H9 (cell line): ENCODE measurements around the gene IVL. TPM values are rescaled to one million over a fixed set of nuclear protein-coding genes. Genes with fewer than 3 reads are reported as not detected.

Experiments
- DNase-seq: peaks from one replicate; pipeline ENCODE4 v3.0.0-alpha.2; 2017
- H2AFZ ChIP-seq: one replicate; pipeline ENCODE4 v1.6.1; 2013; ENCODE audit warnings: mild to moderate bottlenecking, low read length, control low read depth, moderate library complexity
- H2AK5ac ChIP-seq: 2 replicates; pipeline ENCODE4 v1.6.1; 2013; ENCODE audit warnings: low read length, control low read depth, mixed read lengths; ENCODE audit not compliant: insufficient read length
- H2BK120ac ChIP-seq: one replicate; pipeline ENCODE4 v1.6.1; 2013; ENCODE audit warnings: low read depth, mild to moderate bottlenecking, low read length, control low read depth, inconsistent platforms; ENCODE audit not compliant: poor library complexity, severe bottlenecking
- H2BK12ac ChIP-seq: 2 replicates; pipeline ENCODE4 v1.6.1; 2013; ENCODE audit warnings: low read length, control low read depth, mixed read lengths, low read depth; ENCODE audit not compliant: insufficient read length
- H2BK15ac ChIP-seq: 2 replicates; pipeline ENCODE4 v1.6.1; 2013; ENCODE audit warnings: low read depth, low read length, control low read depth
- H2BK20ac ChIP-seq: one replicate; pipeline ENCODE4 v1.6.1; 2013; ENCODE audit warnings: low read depth, mild to moderate bottlenecking, low read length, control low read depth, inconsistent platforms; ENCODE audit not compliant: poor library complexity, severe bottlenecking
- H2BK5ac ChIP-seq: 2 replicates; pipeline ENCODE4 v1.6.1; 2013; ENCODE audit warnings: low read length, control low read depth, mixed read lengths; ENCODE audit not compliant: insufficient read length
- H3K14ac ChIP-seq: 2 replicates; pipeline ENCODE4 v1.6.1; 2013; ENCODE audit warnings: low read length, control low read depth; ENCODE audit not compliant: insufficient read depth
- H3K18ac ChIP-seq: 2 replicates; pipeline ENCODE4 v1.6.1; 2013; ENCODE audit warnings: low read depth, mild to moderate bottlenecking, mixed read lengths, low read length, control low read depth; ENCODE audit not compliant: insufficient read length
- H3K23ac ChIP-seq: 2 replicates; pipeline ENCODE4 v1.6.1; 2013; ENCODE audit warnings: low read length, control low read depth, mixed read lengths, low read depth; ENCODE audit not compliant: insufficient read length
- H3K23me2 ChIP-seq: 2 replicates; pipeline ENCODE4 v1.6.1; 2013; ENCODE audit warnings: low read depth, mild to moderate bottlenecking, mixed read lengths, low read length, control low read depth; ENCODE audit not compliant: insufficient read length, poor library complexity, severe bottlenecking
- H3K27ac ChIP-seq: 2 replicates; pipeline ENCODE4 v1.5.1; 2013; ENCODE audit warnings: low read length, control low read depth, mixed read lengths, low read depth; ENCODE audit not compliant: insufficient read length
- H3K27me3 ChIP-seq: 2 replicates; pipeline ENCODE4 v1.6.1; 2013; ENCODE audit warnings: low read length, control low read depth, inconsistent platforms; ENCODE audit not compliant: insufficient read depth
- H3K4ac ChIP-seq: 2 replicates; pipeline ENCODE4 v1.6.1; 2013; ENCODE audit warnings: low read depth, mild to moderate bottlenecking, control low read depth, inconsistent platforms, low read length, moderate library complexity
- H3K4me1 ChIP-seq: 2 replicates; pipeline ENCODE4 v1.6.1; 2013; ENCODE audit warnings: low read length, control low read depth, inconsistent platforms; ENCODE audit not compliant: insufficient read depth
- H3K4me2 ChIP-seq: 2 replicates; pipeline ENCODE4 v1.6.1; 2013; ENCODE audit warnings: low read length, control low read depth, mixed read lengths; ENCODE audit not compliant: insufficient read length, insufficient read depth
- H3K56ac ChIP-seq: 2 replicates; pipeline ENCODE4 v1.6.1; 2013; ENCODE audit warnings: low read depth, mild to moderate bottlenecking, mixed read lengths, low read length, control low read depth; ENCODE audit not compliant: insufficient read length
- H3K79me1 ChIP-seq: 2 replicates; pipeline ENCODE4 v1.6.1; 2013; ENCODE audit warnings: low read depth, mild to moderate bottlenecking, moderate library complexity, low read length, control low read depth, inconsistent platforms; ENCODE audit not compliant: insufficient read depth, poor library complexity, severe bottlenecking
- H3K79me2 ChIP-seq: 2 replicates; pipeline ENCODE4 v1.6.1; 2013; ENCODE audit warnings: low read length, control low read depth, inconsistent platforms; ENCODE audit not compliant: insufficient read depth
- H3K9ac ChIP-seq: 2 replicates; pipeline ENCODE4 v1.6.1; 2013; ENCODE audit warnings: low read length, control low read depth, mixed read lengths; ENCODE audit not compliant: insufficient read length; ENCODE audit errors: extremely low read depth
- H3K9me3 ChIP-seq: one replicate; pipeline ENCODE4 v1.6.1; 2013; ENCODE audit warnings: low read depth, low read length, inconsistent platforms; ENCODE audit not compliant: control insufficient read depth
- H3T11ph ChIP-seq: one replicate; pipeline ENCODE4 v1.6.1; 2013; ENCODE audit warnings: mild to moderate bottlenecking, low read length, control low read depth, inconsistent platforms
- H4K20me1 ChIP-seq: one replicate; pipeline ENCODE4 v1.6.1; 2013; ENCODE audit not compliant: control insufficient read depth, insufficient read length, insufficient read depth
- H4K5ac ChIP-seq: 2 replicates; pipeline ENCODE4 v1.6.1; 2013; ENCODE audit warnings: low read depth, mild to moderate bottlenecking, mixed read lengths, low read length, control low read depth; ENCODE audit not compliant: insufficient read length
- H4K8ac ChIP-seq: replicated peaks from 2 replicates; pipeline ENCODE4 v1.6.1; 2013; ENCODE audit warnings: low read length, control low read depth, mixed read lengths, low read depth; ENCODE audit not compliant: insufficient read length
- H4K91ac ChIP-seq: 2 replicates; pipeline ENCODE4 v1.6.1; 2013; ENCODE audit warnings: low read depth, mild to moderate bottlenecking, moderate library complexity, mixed read lengths, low read length, control low read depth; ENCODE audit not compliant: insufficient read length
- H3K27ac Mint-ChIP-seq, 3 experiments: 2 replicates in 2 of 3; 3 replicates in 1 of 3; pipeline ENCODE4 v1.8.0; 2020 to 2021; ENCODE audit warnings: mixed read lengths in 3 of 3, mild to moderate bottlenecking in 1 of 3, moderate library complexity in 1 of 3
- H3K27me3 Mint-ChIP-seq: 2 replicates; pipeline ENCODE4 v1.8.0; 2021; ENCODE audit warnings: low read depth, mild to moderate bottlenecking, moderate library complexity, mixed read lengths
- H3K36me3 Mint-ChIP-seq, 3 experiments: 2 replicates in 2 of 3; 3 replicates in 1 of 3; pipeline ENCODE4 v1.8.0; 2020 to 2021; ENCODE audit warnings: low read depth in 3 of 3, mixed read lengths in 3 of 3; ENCODE audit not compliant: insufficient read depth in 1 of 3
- H3K4me1 Mint-ChIP-seq, 2 experiments: 2 replicates each; pipeline ENCODE4 v1.8.0; 2020; ENCODE audit warnings: mixed read lengths in 2 of 2
- H3K4me3 Mint-ChIP-seq, 2 experiments: 2 replicates in 1 of 2; 3 replicates in 1 of 2; pipeline ENCODE4 v1.8.0; 2020 to 2021; ENCODE audit warnings: mild to moderate bottlenecking in 2 of 2, mixed read lengths in 2 of 2, moderate library complexity in 1 of 2
- H3K9me3 Mint-ChIP-seq, 2 experiments: 2 replicates in 1 of 2; 3 replicates in 1 of 2; pipeline ENCODE4 v1.8.0; 2020; ENCODE audit warnings: mild to moderate bottlenecking in 2 of 2, mixed read lengths in 2 of 2, moderate library complexity in 1 of 2
- WGBS: extraction: QIAGEN DNeasy Blood & Tissue Kit; methylation state at CpG from one replicate; pipeline ENCODE4 v1.1.7; 2013; ENCODE audit warnings: missing lambda C conversion rate, low lambda C conversion rate, mixed read lengths; ENCODE audit not compliant: insufficient read length; ENCODE audit errors: extremely low coverage; 5-methylcytosine and 5-hydroxymethylcytosine counted together
- total RNA-seq: library from RNA; stranded (reverse); gene quantifications from 2 replicates; pipeline ENCODE4 v1.2.1, GENCODE V29; 2021
- TF ChIP-seq, protein P1 (sequence below): fragments of 200-600 bp; sonication (generic); conservative IDR thresholded peaks from 3 replicates; pipeline ENCODE4 v1.8.0; 2021; ENCODE audit warnings: antibody characterized with exemption, mild to moderate bottlenecking

Gene IVL
- total RNA-seq, 1 experiment from 2014 or later: not detected

DNA sequence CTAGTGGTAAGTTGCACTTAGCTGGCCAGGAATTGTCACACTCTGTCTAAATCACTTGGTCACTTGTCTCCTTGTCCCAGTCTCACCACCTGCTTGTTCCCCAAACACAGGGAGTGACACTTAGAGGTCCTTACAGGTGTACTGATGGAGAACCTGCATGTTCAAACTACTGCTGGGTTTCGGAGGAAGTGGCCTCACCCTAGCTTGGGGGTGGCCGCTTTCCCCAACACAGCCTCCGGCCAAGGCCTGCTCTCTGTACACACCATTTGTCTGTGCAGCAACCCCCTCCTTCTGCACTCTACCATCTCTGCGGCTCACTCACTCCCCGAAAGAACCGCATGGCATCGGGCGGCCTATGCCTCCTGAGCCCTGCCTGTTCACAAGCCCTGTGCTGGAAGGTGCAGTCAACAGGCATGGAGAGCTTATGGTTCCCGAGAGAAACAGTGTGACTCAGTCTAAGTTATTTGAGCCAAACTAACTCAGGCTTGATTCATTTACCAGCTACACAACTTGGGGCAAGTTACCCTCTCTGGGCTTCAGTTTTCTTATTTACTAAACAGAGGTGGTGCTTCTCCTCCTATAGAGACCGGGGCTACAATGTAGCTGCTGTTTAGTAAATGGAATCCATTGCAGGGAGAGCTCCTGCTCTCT, 51.6 kb downstream of the IVL start:
- H2BK20ac ChIP-seq: no peak overlapping the region
- WGBS: no CpG with 5 or more reads among the region's 10 CpGs
- H3K23me2 ChIP-seq: no peaks in the 10 kb centered on the region
- H4K8ac ChIP-seq: no peak overlapping the region
- Mint-ChIP-seq H3K9me3 (peaks cover 0 to 21% of the 10 kb centered on the region in 2 experiments; a peak in 4 of 5 replicates), H3K27ac (no peak overlapping the region), H3K4me3 (no peak overlapping the region), H3K36me3 (no peaks in the 10 kb centered on the region), H3K27me3 (peaks cover 2% of the 10 kb centered on the region; the same call in 1 of the 2 replicates), H3K4me1 (no peaks in the 10 kb centered on the region)
- no peak overlapping the region for H2BK120ac ChIP-seq
- H3K4me1 ChIP-seq: no peaks in the 10 kb centered on the region
- no peak for DNase-seq
- no peak overlapping the region for H3K4me2 ChIP-seq
- no peak overlapping the region for H3K4ac ChIP-seq
- no peaks in the 10 kb centered on the region for H3K79me2 ChIP-seq
- H3K56ac ChIP-seq: no peak overlapping the region
- H2BK15ac ChIP-seq: no peak overlapping the region
- TF ChIP-seq, protein P1, sequence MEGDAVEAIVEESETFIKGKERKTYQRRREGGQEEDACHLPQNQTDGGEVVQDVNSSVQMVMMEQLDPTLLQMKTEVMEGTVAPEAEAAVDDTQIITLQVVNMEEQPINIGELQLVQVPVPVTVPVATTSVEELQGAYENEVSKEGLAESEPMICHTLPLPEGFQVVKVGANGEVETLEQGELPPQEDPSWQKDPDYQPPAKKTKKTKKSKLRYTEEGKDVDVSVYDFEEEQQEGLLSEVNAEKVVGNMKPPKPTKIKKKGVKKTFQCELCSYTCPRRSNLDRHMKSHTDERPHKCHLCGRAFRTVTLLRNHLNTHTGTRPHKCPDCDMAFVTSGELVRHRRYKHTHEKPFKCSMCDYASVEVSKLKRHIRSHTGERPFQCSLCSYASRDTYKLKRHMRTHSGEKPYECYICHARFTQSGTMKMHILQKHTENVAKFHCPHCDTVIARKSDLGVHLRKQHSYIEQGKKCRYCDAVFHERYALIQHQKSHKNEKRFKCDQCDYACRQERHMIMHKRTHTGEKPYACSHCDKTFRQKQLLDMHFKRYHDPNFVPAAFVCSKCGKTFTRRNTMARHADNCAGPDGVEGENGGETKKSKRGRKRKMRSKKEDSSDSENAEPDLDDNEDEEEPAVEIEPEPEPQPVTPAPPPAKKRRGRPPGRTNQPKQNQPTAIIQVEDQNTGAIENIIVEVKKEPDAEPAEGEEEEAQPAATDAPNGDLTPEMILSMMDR: no peak
- H3K27me3 ChIP-seq: no peaks in the 10 kb centered on the region
- H3K18ac ChIP-seq: no peak overlapping the region
- H3K9ac ChIP-seq: no peak overlapping the region
- H3K9me3 ChIP-seq: no peaks in the 10 kb centered on the region
- no peak overlapping the region for H3K23ac ChIP-seq
- H3K14ac ChIP-seq: no peak overlapping the region
- H3K27ac ChIP-seq: no peak overlapping the region
- H4K20me1 ChIP-seq: no peaks in the 10 kb centered on the region
- no peak overlapping the region for H4K91ac ChIP-seq
- H2BK12ac ChIP-seq: no peak overlapping the region
- no peak overlapping the region for H3T11ph ChIP-seq
- no peak overlapping the region for H2AFZ ChIP-seq
- H3K79me1 ChIP-seq: no peaks in the 10 kb centered on the region
- no peak overlapping the region for H2AK5ac ChIP-seq
- no peak overlapping the region for H4K5ac ChIP-seq
- H2BK5ac ChIP-seq: no peak overlapping the region
